RWPE2 (cell line): ENCODE measurements around the gene EPN2.

Source experiments
- ATAC-seq: fragments of 200-7000 bp; cut with Tn5 transposase; 3 replicates; pipeline ENCODE4 v1.9.1; 2021; ENCODE audit warnings: low read depth
- DNase-seq: peaks from one replicate; pipeline ENCODE4 v3.0.0-alpha.2; 2020; ENCODE audit warnings: low spot score
- H3K27ac ChIP-seq: fragments of 450-650 bp; 2 replicates; pipeline ENCODE4 v1.5.1; 2017; ENCODE audit warnings: mild to moderate bottlenecking; ENCODE audit not compliant: poor library complexity, severe bottlenecking
- H3K27me3 ChIP-seq: fragments of 250-450 bp; sonication (Bioruptor Pico); 2 replicates; pipeline ENCODE4 v1.5.1; 2021; ENCODE audit warnings: mild to moderate bottlenecking, moderate library complexity; ENCODE audit not compliant: insufficient read depth, poor library complexity, severe bottlenecking
- H3K36me3 ChIP-seq: fragments of 250-450 bp; sonication (Bioruptor Pico); 2 replicates; pipeline ENCODE4 v1.5.1; 2020; ENCODE audit warnings: low read depth, mild to moderate bottlenecking, moderate library complexity
- H3K4me1 ChIP-seq: fragments of 250-450 bp; sonication (Bioruptor Pico); 2 replicates; pipeline ENCODE4 v1.5.1; 2021; ENCODE audit warnings: mild to moderate bottlenecking, moderate library complexity; ENCODE audit not compliant: insufficient read depth, poor library complexity, severe bottlenecking
- H3K4me3 ChIP-seq: fragments of 250-450 bp; sonication (Bioruptor Pico); 2 replicates; pipeline ENCODE4 v1.5.1; 2021; ENCODE audit warnings: mild to moderate bottlenecking, moderate library complexity; ENCODE audit not compliant: severe bottlenecking
- H3K9me3 ChIP-seq: fragments of 250-450 bp; sonication (Bioruptor Pico); 2 replicates; pipeline ENCODE4 v1.5.1; 2021; ENCODE audit warnings: mild to moderate bottlenecking, moderate library complexity; ENCODE audit not compliant: severe bottlenecking
- TF ChIP-seq, protein P1 (sequence below): fragments of 450-650 bp; IDR thresholded peaks from one replicate; pipeline ENCODE4 v1.5.1; 2017; ENCODE audit warnings: mild to moderate bottlenecking, moderate library complexity; ENCODE audit not compliant: poor library complexity, severe bottlenecking

EPN2 gene

GRCh38 chr17:19287651-19288050 is 50.5 kb downstream of the EPN2 start:
- ATAC-seq: no peak
- H3K4me1 ChIP-seq: no peaks in the 10 kb centered on the region
- no peak overlapping the region for H3K4me3 ChIP-seq
- no peak overlapping the region for H3K27ac ChIP-seq
- H3K27me3 ChIP-seq: no peaks in the 10 kb centered on the region
- H3K9me3 ChIP-seq: no peaks in the 10 kb centered on the region
- peaks cover 20% of the 10 kb centered on the region for H3K36me3 ChIP-seq
- no peak for DNase-seq
- TF ChIP-seq, protein P1, sequence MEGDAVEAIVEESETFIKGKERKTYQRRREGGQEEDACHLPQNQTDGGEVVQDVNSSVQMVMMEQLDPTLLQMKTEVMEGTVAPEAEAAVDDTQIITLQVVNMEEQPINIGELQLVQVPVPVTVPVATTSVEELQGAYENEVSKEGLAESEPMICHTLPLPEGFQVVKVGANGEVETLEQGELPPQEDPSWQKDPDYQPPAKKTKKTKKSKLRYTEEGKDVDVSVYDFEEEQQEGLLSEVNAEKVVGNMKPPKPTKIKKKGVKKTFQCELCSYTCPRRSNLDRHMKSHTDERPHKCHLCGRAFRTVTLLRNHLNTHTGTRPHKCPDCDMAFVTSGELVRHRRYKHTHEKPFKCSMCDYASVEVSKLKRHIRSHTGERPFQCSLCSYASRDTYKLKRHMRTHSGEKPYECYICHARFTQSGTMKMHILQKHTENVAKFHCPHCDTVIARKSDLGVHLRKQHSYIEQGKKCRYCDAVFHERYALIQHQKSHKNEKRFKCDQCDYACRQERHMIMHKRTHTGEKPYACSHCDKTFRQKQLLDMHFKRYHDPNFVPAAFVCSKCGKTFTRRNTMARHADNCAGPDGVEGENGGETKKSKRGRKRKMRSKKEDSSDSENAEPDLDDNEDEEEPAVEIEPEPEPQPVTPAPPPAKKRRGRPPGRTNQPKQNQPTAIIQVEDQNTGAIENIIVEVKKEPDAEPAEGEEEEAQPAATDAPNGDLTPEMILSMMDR: no peak

DNA sequence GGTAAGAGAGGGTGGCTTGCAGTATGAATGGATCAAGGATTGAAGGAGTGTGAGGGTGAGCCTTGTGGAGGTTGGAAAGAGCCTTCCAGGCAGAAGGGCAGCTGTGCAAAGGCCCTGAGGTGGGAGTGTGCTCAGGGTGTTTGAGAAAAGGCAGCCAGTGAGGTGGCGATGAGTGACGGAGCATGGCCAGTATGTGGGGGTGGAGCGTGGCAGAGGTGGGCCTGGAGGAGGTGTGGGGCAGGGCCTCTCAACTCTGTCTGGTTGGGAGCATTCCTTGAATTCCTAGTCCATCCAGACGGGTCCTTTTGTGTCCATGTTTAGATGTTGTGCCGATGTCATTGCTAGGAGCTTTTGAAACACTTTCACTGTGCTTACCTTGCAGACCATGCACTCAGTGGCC is 51.3 kb downstream of the EPN2 start:
- no peak overlapping the region for H3K27ac ChIP-seq
- no peaks in the 10 kb centered on the region for H3K27me3 ChIP-seq
- DNase-seq (no peak), ATAC-seq (no peak; the same call in 2 of the 3 replicates)
- H3K36me3 ChIP-seq: peaks cover 12% of the 10 kb centered on the region
- no peaks in the 10 kb centered on the region for H3K9me3 ChIP-seq
- no peak overlapping the region for H3K4me3 ChIP-seq
- no peaks in the 10 kb centered on the region for H3K4me1 ChIP-seq
- TF ChIP-seq, protein P1: no peak

- H3K4me1 ChIP-seq: no peaks in the 10 kb centered on the region
- no peak for ATAC-seq
- H3K27ac ChIP-seq: no peak overlapping the region
- no peaks in the 10 kb centered on the region for H3K27me3 ChIP-seq
- no peaks in the 10 kb centered on the region for H3K9me3 ChIP-seq
- TF ChIP-seq, protein P1: no peak
- peaks cover 7% of the 10 kb centered on the region for H3K36me3 ChIP-seq
- no peak for DNase-seq
- no peak overlapping the region for H3K4me3 ChIP-seq
Measured at GRCh38 chr17:19290066-19290705, 53.0 kb downstream of the EPN2 start.

DNA sequence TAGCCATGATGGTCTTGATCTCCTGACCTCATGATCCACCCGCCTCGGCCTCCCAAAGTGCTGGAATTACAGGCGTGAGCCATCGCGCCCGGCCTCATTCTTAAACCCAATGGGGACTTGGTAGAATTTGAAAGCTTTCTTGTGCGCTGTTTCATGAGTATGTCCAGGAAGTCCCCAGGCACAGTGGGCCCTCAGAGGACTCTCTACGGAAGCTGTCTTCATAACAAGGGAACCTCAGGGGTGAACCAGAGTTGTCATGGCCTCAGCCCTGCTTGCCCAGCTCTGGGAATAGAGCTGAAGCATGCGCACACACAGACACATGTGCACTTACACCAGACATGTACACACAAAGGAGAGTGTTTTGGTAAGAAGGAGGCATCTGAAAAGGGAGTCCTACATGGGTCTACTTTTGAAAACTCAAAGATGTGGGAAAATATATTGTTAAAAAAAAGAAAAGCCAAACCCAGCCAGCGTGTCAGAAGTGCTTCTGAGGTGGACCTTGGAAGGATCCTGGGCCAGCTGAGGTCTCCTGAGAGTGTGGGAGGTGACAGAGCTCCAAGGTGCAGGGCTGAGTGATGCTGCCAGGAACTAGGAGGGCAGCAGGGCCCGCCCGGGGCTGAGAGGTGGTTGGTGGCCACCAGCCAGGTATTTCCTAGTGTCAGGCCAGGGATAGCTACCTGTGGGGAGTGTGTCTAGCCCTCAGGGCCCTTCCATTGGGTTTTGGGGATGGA is 54.6 kb downstream of the EPN2 start:
- TF ChIP-seq, protein P1: no peak
- no peaks in the 10 kb centered on the region for H3K27me3 ChIP-seq

DNA sequence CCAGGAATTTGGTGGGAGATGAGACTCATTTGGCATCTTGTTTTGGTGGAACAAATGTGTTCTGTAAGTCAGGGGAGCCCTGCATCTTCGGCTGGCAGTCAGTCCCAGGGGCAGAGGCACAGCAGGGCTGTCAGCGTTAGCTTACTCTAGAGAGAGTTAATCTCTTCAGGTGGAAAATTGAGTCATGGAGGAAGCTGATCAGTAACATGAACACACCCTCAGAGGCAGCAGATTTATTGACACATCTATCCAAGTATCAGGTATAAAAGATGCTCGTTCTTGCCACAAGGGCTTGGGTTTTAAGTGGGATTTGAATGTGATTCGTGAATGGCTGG is 55.2 kb downstream of the EPN2 start:
- TF ChIP-seq, protein P1: no peak
- Histone ChIP-seq H3K4me3 (no peak overlapping the region), H3K27ac (no peak overlapping the region), H3K9me3 (no peaks in the 10 kb centered on the region), H3K4me1 (no peaks in the 10 kb centered on the region), H3K27me3 (no peaks in the 10 kb centered on the region), H3K36me3 (peaks cover 3% of the 10 kb centered on the region)
- ATAC-seq: peak; percentile 61; the same call in 2 of the 3 replicates
- no peak for DNase-seq

More for the DNA sequence above, 54.6 kb downstream of the EPN2 start:
- Histone ChIP-seq H3K9me3 (no peaks in the 10 kb centered on the region), H3K27ac (no peak overlapping the region), H3K36me3 (peaks cover 7% of the 10 kb centered on the region), H3K4me3 (no peak overlapping the region), H3K4me1 (no peaks in the 10 kb centered on the region)
- ATAC-seq (peak; percentile 41; the same call in 1 of the 3 replicates), DNase-seq (no peak)
